ENCODE data around the gene CCDC152.

GRCh38 chr5:42807722-42808447 is 51.3 kb downstream of the CCDC152 start:
- TF ChIP-seq POLR2AphosphoS5 (IDR thresholded peaks at IDR 0.05; ENCODE audit: low read length): no peak
- no peak for TF ChIP-seq ATF7 (IDR thresholded peaks at IDR 0.05; ENCODE audit: low read depth)
- no peak for TF ChIP-seq SUZ12 (IDR thresholded peaks at IDR 0.05; ENCODE audit: unreplicated experiment)
- TF ChIP-seq EZH2 (IDR thresholded peaks at IDR 0.05; ENCODE audit: borderline replicate concordance, control insufficient read depth, low read depth, low read length): no peak
- no peak for TF ChIP-seq ATF3 (IDR thresholded peaks at IDR 0.05; ENCODE audit: borderline replicate concordance, extremely low read depth, low read depth, low read length)
- TF ChIP-seq HCFC1 (IDR thresholded peaks at IDR 0.05; ENCODE audit: low read length): no peak
- no peak for TF ChIP-seq CHD4 (IDR thresholded peaks at IDR 0.05)
- no peak for TF ChIP-seq POLR2A (IDR thresholded peaks at IDR 0.05; ENCODE audit: low read depth, low read length)
- no peak for TF ChIP-seq REST (IDR thresholded peaks at IDR 0.05; ENCODE audit: low read depth, low read length)
- no peak for TF ChIP-seq ZNF207 (IDR thresholded peaks at IDR 0.05; ENCODE audit: borderline replicate concordance)
- TF ChIP-seq MXI1 (IDR thresholded peaks at IDR 0.05; ENCODE audit: low read depth, low read length): no peak
- TF ChIP-seq NFYB (IDR thresholded peaks at IDR 0.05; ENCODE audit: insufficient read depth, low read depth, low read length): no peak
